H9 (cell line): ENCODE measurements around the gene ABCA13. TPM values are rescaled to one million over a fixed set of nuclear protein-coding genes. Genes with fewer than 3 reads are reported as not detected.

Experiments
- DNase-seq: peaks from one replicate; pipeline ENCODE4 v3.0.0-alpha.2; 2017
- H2AFZ ChIP-seq: one replicate; pipeline ENCODE4 v1.6.1; 2013; ENCODE audit warnings: mild to moderate bottlenecking, low read length, control low read depth, moderate library complexity
- H2AK5ac ChIP-seq: 2 replicates; pipeline ENCODE4 v1.6.1; 2013; ENCODE audit warnings: low read length, control low read depth, mixed read lengths; ENCODE audit not compliant: insufficient read length
- H2BK120ac ChIP-seq: one replicate; pipeline ENCODE4 v1.6.1; 2013; ENCODE audit warnings: low read depth, mild to moderate bottlenecking, low read length, control low read depth, inconsistent platforms; ENCODE audit not compliant: poor library complexity, severe bottlenecking
- H2BK12ac ChIP-seq: 2 replicates; pipeline ENCODE4 v1.6.1; 2013; ENCODE audit warnings: low read length, control low read depth, mixed read lengths, low read depth; ENCODE audit not compliant: insufficient read length
- H2BK15ac ChIP-seq: 2 replicates; pipeline ENCODE4 v1.6.1; 2013; ENCODE audit warnings: low read depth, low read length, control low read depth
- H2BK20ac ChIP-seq: one replicate; pipeline ENCODE4 v1.6.1; 2013; ENCODE audit warnings: low read depth, mild to moderate bottlenecking, low read length, control low read depth, inconsistent platforms; ENCODE audit not compliant: poor library complexity, severe bottlenecking
- H2BK5ac ChIP-seq: 2 replicates; pipeline ENCODE4 v1.6.1; 2013; ENCODE audit warnings: low read length, control low read depth, mixed read lengths; ENCODE audit not compliant: insufficient read length
- H3K14ac ChIP-seq: 2 replicates; pipeline ENCODE4 v1.6.1; 2013; ENCODE audit warnings: low read length, control low read depth; ENCODE audit not compliant: insufficient read depth
- H3K18ac ChIP-seq: 2 replicates; pipeline ENCODE4 v1.6.1; 2013; ENCODE audit warnings: low read depth, mild to moderate bottlenecking, mixed read lengths, low read length, control low read depth; ENCODE audit not compliant: insufficient read length
- H3K23ac ChIP-seq: 2 replicates; pipeline ENCODE4 v1.6.1; 2013; ENCODE audit warnings: low read length, control low read depth, mixed read lengths, low read depth; ENCODE audit not compliant: insufficient read length
- H3K23me2 ChIP-seq: 2 replicates; pipeline ENCODE4 v1.6.1; 2013; ENCODE audit warnings: low read depth, mild to moderate bottlenecking, mixed read lengths, low read length, control low read depth; ENCODE audit not compliant: insufficient read length, poor library complexity, severe bottlenecking
- H3K27ac ChIP-seq: 2 replicates; pipeline ENCODE4 v1.5.1; 2013; ENCODE audit warnings: low read length, control low read depth, mixed read lengths, low read depth; ENCODE audit not compliant: insufficient read length
- H3K27me3 ChIP-seq: 2 replicates; pipeline ENCODE4 v1.6.1; 2013; ENCODE audit warnings: low read length, control low read depth, inconsistent platforms; ENCODE audit not compliant: insufficient read depth
- H3K4ac ChIP-seq: 2 replicates; pipeline ENCODE4 v1.6.1; 2013; ENCODE audit warnings: low read depth, mild to moderate bottlenecking, control low read depth, inconsistent platforms, low read length, moderate library complexity
- H3K4me1 ChIP-seq: 2 replicates; pipeline ENCODE4 v1.6.1; 2013; ENCODE audit warnings: low read length, control low read depth, inconsistent platforms; ENCODE audit not compliant: insufficient read depth
- H3K4me2 ChIP-seq: 2 replicates; pipeline ENCODE4 v1.6.1; 2013; ENCODE audit warnings: low read length, control low read depth, mixed read lengths; ENCODE audit not compliant: insufficient read length, insufficient read depth
- H3K56ac ChIP-seq: 2 replicates; pipeline ENCODE4 v1.6.1; 2013; ENCODE audit warnings: low read depth, mild to moderate bottlenecking, mixed read lengths, low read length, control low read depth; ENCODE audit not compliant: insufficient read length
- H3K79me1 ChIP-seq: 2 replicates; pipeline ENCODE4 v1.6.1; 2013; ENCODE audit warnings: low read depth, mild to moderate bottlenecking, moderate library complexity, low read length, control low read depth, inconsistent platforms; ENCODE audit not compliant: insufficient read depth, poor library complexity, severe bottlenecking
- H3K79me2 ChIP-seq: 2 replicates; pipeline ENCODE4 v1.6.1; 2013; ENCODE audit warnings: low read length, control low read depth, inconsistent platforms; ENCODE audit not compliant: insufficient read depth
- H3K9ac ChIP-seq: 2 replicates; pipeline ENCODE4 v1.6.1; 2013; ENCODE audit warnings: low read length, control low read depth, mixed read lengths; ENCODE audit not compliant: insufficient read length; ENCODE audit errors: extremely low read depth
- H3K9me3 ChIP-seq: one replicate; pipeline ENCODE4 v1.6.1; 2013; ENCODE audit warnings: low read depth, low read length, inconsistent platforms; ENCODE audit not compliant: control insufficient read depth
- H3T11ph ChIP-seq: one replicate; pipeline ENCODE4 v1.6.1; 2013; ENCODE audit warnings: mild to moderate bottlenecking, low read length, control low read depth, inconsistent platforms
- H4K20me1 ChIP-seq: one replicate; pipeline ENCODE4 v1.6.1; 2013; ENCODE audit not compliant: control insufficient read depth, insufficient read length, insufficient read depth
- H4K5ac ChIP-seq: 2 replicates; pipeline ENCODE4 v1.6.1; 2013; ENCODE audit warnings: low read depth, mild to moderate bottlenecking, mixed read lengths, low read length, control low read depth; ENCODE audit not compliant: insufficient read length
- H4K8ac ChIP-seq: replicated peaks from 2 replicates; pipeline ENCODE4 v1.6.1; 2013; ENCODE audit warnings: low read length, control low read depth, mixed read lengths, low read depth; ENCODE audit not compliant: insufficient read length
- H4K91ac ChIP-seq: 2 replicates; pipeline ENCODE4 v1.6.1; 2013; ENCODE audit warnings: low read depth, mild to moderate bottlenecking, moderate library complexity, mixed read lengths, low read length, control low read depth; ENCODE audit not compliant: insufficient read length
- H3K27ac Mint-ChIP-seq, 3 experiments: 2 replicates in 2 of 3; 3 replicates in 1 of 3; pipeline ENCODE4 v1.8.0; 2020 to 2021; ENCODE audit warnings: mixed read lengths in 3 of 3, mild to moderate bottlenecking in 1 of 3, moderate library complexity in 1 of 3
- H3K27me3 Mint-ChIP-seq: 2 replicates; pipeline ENCODE4 v1.8.0; 2021; ENCODE audit warnings: low read depth, mild to moderate bottlenecking, moderate library complexity, mixed read lengths
- H3K36me3 Mint-ChIP-seq, 3 experiments: 2 replicates in 2 of 3; 3 replicates in 1 of 3; pipeline ENCODE4 v1.8.0; 2020 to 2021; ENCODE audit warnings: low read depth in 3 of 3, mixed read lengths in 3 of 3; ENCODE audit not compliant: insufficient read depth in 1 of 3
- H3K4me1 Mint-ChIP-seq, 2 experiments: 2 replicates each; pipeline ENCODE4 v1.8.0; 2020; ENCODE audit warnings: mixed read lengths in 2 of 2
- H3K4me3 Mint-ChIP-seq, 2 experiments: 2 replicates in 1 of 2; 3 replicates in 1 of 2; pipeline ENCODE4 v1.8.0; 2020 to 2021; ENCODE audit warnings: mild to moderate bottlenecking in 2 of 2, mixed read lengths in 2 of 2, moderate library complexity in 1 of 2
- H3K9me3 Mint-ChIP-seq, 2 experiments: 2 replicates in 1 of 2; 3 replicates in 1 of 2; pipeline ENCODE4 v1.8.0; 2020; ENCODE audit warnings: mild to moderate bottlenecking in 2 of 2, mixed read lengths in 2 of 2, moderate library complexity in 1 of 2
- WGBS: extraction: QIAGEN DNeasy Blood & Tissue Kit; methylation state at CpG from one replicate; pipeline ENCODE4 v1.1.7; 2013; ENCODE audit warnings: missing lambda C conversion rate, low lambda C conversion rate, mixed read lengths; ENCODE audit not compliant: insufficient read length; ENCODE audit errors: extremely low coverage; 5-methylcytosine and 5-hydroxymethylcytosine counted together
- total RNA-seq: library from RNA; stranded (reverse); gene quantifications from 2 replicates; pipeline ENCODE4 v1.2.1, GENCODE V29; 2021
- TF ChIP-seq, protein P1 (sequence below): fragments of 200-600 bp; sonication (generic); conservative IDR thresholded peaks from 3 replicates; pipeline ENCODE4 v1.8.0; 2021; ENCODE audit warnings: antibody characterized with exemption, mild to moderate bottlenecking

The ABCA13 gene
- total RNA-seq, 1 experiment from 2014 or later, result 0.11 TPM

DNA sequence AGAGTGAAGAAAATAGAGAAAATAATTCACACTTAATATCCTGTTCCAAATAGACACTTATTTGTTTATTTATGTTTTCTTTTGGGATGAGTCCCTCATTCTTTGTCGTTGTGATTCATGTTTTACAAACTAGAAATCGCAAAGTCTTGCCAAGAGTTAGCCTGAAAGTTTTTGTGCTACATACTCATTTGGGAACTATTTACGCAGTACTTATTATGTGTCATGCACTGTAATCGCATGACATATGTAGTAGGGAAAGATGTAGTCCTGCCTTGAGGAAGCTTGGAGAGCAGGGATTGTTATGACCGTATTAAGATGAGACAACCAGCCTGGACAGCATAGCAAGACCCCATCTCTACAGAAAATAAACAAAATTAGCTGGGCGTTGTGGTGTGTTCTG is 189.3 kb downstream of the ABCA13 start:
- Mint-ChIP-seq H3K9me3 (no peaks in the 10 kb centered on the region), H3K4me3 (no peak overlapping the region), H3K4me1 (no peaks in the 10 kb centered on the region), H3K36me3 (no peaks in the 10 kb centered on the region), H3K27ac (no peak overlapping the region), H3K27me3 (no peaks in the 10 kb centered on the region)
- no peaks in the 10 kb centered on the region for H4K20me1 ChIP-seq
- TF ChIP-seq, protein P1, sequence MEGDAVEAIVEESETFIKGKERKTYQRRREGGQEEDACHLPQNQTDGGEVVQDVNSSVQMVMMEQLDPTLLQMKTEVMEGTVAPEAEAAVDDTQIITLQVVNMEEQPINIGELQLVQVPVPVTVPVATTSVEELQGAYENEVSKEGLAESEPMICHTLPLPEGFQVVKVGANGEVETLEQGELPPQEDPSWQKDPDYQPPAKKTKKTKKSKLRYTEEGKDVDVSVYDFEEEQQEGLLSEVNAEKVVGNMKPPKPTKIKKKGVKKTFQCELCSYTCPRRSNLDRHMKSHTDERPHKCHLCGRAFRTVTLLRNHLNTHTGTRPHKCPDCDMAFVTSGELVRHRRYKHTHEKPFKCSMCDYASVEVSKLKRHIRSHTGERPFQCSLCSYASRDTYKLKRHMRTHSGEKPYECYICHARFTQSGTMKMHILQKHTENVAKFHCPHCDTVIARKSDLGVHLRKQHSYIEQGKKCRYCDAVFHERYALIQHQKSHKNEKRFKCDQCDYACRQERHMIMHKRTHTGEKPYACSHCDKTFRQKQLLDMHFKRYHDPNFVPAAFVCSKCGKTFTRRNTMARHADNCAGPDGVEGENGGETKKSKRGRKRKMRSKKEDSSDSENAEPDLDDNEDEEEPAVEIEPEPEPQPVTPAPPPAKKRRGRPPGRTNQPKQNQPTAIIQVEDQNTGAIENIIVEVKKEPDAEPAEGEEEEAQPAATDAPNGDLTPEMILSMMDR, result no peak
- H3K23ac ChIP-seq, result no peak overlapping the region
- H2BK15ac ChIP-seq, result no peak overlapping the region
- H3K56ac ChIP-seq, result no peak overlapping the region
- no peaks in the 10 kb centered on the region for H3K79me2 ChIP-seq
- H4K5ac ChIP-seq, result no peak overlapping the region
- H3K9me3 ChIP-seq, result no peaks in the 10 kb centered on the region
- no peak overlapping the region for H2BK120ac ChIP-seq
- no peak overlapping the region for H2BK20ac ChIP-seq
- H3T11ph ChIP-seq, result no peak overlapping the region
- no peak overlapping the region for H2AFZ ChIP-seq
- no peaks in the 10 kb centered on the region for H3K79me1 ChIP-seq
- no peak overlapping the region for H3K9ac ChIP-seq
- H4K8ac ChIP-seq, result no peak overlapping the region
- H2BK5ac ChIP-seq, result no peak overlapping the region
- H2BK12ac ChIP-seq, result no peak overlapping the region
- no peak overlapping the region for H3K4ac ChIP-seq
- no peak overlapping the region for H3K18ac ChIP-seq
- no peak overlapping the region for H2AK5ac ChIP-seq
- no peak overlapping the region for H3K27ac ChIP-seq
- WGBS, result no CpG with 5 or more reads among the region's 6 CpGs
- no peaks in the 10 kb centered on the region for H3K23me2 ChIP-seq
- H3K27me3 ChIP-seq, result no peaks in the 10 kb centered on the region
- no peak overlapping the region for H4K91ac ChIP-seq
- no peak for DNase-seq
- no peaks in the 10 kb centered on the region for H3K4me1 ChIP-seq
- no peak overlapping the region for H3K14ac ChIP-seq
- no peak overlapping the region for H3K4me2 ChIP-seq
